GM20431 (cell line): ENCODE data around the gene CCDC85B.
"Not testable (repeated sequence)": the region's sequence is repeated elsewhere in the genome, so short reads cannot be mapped to it uniquely, and the experiment has no call there.

Source experiments
- in situ Hi-C: fragments of 300-500 bp; cut with MseI, MboI; formaldehyde crosslinking; loops from one replicate; pipeline ENCODE4 v1.15.0; 2020; ENCODE audit warnings: low sequenced_read_pairs; ENCODE audit not compliant: unreplicated experiment

The CCDC85B gene

DNA sequence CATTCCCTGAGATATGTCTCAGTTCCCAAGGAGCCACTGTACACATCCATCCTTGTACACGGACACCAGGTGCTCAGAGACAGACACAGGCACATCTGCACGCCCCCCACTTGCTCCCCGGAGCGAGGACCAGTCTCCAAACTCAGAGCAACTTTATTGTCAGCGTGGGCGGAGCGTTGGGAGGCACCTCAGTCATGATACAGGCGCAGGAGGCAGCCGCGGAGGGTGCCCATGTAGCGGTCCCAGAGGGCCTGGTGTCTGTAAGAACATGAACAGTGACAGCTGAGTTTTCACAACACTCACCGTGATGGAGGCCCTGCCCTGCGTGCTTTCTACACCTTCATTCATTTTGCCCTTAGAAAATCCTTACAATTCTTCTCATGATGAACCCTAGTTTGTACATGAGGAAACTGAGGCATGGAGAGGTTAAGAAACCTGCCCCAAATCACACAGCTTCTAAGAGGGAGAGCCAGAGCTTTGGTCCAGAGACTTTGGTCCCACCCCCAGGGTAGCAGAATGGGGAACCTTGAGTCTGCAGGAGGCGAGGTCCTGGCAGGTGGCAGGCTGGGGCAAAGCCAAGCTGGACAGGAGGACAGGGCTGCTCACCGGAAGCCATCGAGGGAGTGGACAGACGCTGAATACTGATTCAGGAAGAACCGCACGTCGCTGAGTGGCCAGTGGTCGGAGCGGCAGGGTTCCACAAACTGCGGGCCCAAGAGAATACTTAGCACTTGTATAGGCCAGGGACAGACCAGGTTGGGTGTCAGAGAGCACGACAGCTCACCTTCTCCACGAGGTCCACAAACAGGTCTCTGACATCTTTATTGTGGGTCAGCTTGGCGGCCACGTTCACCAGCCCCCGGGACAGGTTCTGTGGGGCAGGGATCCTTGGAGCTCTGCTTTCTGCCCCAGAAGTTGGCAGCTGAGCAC lies 6.4 kb upstream of the CCDC85B start:
- in situ Hi-C loops, result loop anchor here (5.0 kb wide), 1 partner anchor 103 kb away; no protein-coding TSS in a partner anchor

DNA sequence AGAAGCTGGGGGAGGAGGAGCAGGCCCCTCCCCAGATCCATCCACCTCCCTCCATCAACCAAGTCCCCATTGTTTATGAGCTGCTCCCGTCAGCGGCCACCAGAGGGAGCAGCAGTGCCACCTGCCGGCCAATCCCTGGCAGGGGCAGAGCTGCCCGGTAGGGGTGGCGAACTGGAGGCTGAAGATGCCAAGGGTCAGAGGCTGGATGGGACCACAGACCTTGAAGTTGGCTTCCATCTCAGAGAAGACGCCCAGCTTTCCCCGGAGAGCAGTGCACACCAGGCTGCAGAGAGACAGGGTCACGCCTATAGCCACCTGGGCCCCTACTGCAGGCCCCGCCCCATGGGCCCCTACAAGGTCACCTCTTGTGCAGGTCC lies 5.8 kb upstream of the CCDC85B start:
- in situ Hi-C loops, result loop anchor here (5.0 kb wide), 1 partner anchor 103 kb away; no protein-coding TSS in a partner anchor

DNA sequence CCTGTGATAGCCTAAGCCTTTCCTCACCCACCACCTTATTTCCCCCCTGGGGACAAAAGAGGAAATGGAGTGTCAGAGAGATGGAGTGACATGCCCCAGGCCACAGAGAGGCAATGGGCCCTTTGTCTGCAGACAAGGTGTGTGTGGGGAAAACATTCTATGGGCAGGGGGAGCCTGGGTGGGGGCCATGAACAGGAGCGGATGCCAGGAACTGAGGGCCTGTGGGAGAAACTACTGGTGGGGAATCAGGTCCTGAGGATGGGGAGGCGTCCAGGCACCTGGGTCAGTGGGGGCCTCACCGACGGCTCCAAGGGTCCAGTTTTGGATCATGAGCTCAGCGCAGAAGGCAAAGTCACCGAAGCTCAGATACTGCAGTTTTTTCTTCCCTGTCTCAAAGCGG lies 5.2 kb upstream of the CCDC85B start:
- in situ Hi-C loops, result no loop called here

DNA sequence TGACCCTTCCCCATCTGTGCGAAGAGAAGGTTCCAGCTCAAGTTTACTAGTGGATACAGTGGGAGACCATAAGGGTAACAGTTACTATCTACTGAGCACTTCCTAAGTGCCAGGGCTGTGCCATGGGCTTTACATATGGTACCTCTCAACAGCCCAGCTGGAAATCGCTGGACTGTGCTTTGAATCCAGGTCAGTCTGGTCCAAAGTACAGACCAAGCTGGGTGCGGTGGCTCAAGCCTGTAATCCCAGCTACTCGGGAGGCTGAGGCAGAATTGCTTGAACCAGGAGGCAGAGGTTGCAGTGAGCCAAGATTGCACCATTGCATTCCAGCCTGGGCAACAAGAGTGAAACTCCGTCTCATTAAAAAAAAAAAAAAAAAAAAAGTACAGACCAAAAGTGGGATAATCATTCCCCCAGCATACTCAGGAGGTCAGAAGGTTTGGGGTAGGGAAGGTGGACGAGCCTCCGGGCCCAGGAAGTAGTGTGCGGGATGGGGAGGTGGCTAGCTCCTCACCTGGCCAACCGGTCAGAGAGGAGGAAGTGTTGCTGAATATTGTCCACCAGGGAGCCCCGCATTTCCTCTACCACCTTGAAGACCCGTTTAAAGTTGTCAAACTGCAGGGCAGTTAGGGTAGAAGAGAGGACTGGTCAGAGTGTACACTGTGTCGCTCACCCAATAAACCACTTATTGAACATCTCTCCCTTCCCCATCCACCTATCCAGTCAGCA lies 4.5 kb upstream of the CCDC85B start:
- in situ Hi-C loops, result no loop called here

DNA sequence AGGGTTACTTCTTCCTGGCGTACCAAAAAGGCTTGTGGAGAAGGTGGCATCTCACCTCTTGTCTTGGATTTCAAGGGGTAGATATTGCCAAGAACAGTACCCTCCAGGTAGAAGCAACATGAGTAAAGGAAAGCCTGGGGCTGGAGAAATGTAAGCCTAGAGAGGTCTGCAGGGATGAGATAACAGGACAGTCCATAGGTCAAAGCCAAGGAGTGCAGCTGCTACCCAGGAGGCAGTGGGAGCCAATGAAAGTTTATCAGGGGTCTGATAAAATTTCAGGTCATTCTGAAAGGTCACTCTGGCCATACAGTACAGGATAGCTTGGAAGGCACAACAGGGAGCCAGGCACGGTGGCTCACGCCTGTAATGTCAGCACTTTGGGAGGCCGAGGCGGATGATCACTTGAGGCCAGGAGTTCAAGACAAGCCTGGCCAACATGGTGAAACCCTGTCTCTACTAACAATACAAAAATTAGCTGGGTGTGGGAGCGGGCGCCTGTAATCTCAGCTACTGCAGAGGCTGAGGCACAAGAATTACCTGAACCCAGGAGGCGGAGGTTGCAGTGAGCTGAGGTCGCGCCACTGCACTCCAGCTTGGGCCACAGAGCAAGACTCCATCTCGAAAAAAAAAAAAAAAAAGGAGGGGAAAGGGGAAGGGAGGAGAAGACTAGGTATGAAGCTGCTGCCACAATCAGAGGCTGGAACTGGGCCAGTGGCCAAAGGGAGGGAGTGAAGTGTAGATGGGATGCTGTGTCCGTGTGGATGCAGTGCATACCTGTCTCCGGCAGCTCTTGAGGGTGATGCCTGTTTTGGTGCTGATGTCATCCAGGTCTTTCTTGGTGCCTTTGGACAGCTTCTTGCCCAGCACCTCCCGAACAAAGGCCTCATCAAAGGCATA lies 3.4 kb upstream of the CCDC85B start:
- in situ Hi-C loops, result no loop called here

DNA sequence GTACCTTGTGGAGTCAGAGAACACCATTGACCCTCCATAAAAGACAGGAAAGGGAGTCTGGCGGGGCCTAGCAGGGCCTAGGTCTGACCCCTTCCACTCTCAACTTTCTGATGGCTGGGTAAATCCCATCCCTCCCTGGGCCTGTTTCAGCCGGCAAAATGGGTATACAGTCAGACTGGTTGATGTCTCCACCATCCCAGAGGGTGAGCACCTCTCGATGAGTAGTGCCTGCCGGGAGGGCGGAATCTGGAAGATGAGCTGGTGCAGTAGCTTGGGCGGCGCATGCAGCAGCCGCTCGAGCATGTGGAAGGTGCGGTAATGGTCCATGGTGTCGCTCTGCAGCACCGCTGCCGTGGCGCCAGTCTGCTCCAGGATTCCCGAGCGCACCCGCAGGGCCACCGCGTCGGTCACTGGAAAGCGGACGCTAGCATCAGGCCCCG lies 2.7 kb upstream of the CCDC85B start:
- in situ Hi-C loops, result no loop called here

DNA sequence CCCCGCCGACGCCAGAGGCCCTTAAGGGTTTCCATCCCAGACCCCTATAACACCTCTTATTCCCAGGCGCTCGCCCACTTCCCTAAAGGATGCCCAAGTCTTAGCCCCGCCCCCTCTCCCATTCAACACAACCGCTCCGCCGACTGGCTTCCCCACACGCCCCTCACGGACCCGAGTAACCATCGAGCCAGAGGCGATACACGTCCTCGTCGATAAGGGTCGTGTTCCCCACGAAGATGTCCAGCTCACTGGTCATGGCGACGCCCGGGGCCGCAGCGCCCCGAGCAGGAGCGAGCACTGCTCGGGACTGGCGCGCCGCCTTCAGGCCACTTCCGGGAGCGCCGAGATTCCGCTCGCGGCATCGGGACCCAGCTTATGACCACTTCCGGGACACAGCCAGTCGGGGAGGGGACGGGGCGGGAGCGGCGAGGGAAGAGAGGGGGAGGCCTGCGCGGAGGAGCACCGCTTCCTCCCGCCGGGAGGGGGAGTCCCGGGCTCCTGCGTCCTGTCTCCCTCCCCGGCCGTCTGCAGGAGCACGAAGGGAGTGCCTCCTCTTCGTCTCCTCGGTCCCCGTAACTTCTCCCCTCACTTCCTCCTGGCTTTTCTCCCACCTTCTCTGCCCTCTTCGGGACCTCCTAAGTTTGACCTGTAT lies 2.2 kb upstream of the CCDC85B start, which contains the start of gene FIBP:
Gene FIBP, minus strand, starts transcription at position 309 of the 652 bp plus-strand sequence. Its CDS starts 53 bp downstream, at position 256.
- in situ Hi-C loops, result no loop called here

DNA sequence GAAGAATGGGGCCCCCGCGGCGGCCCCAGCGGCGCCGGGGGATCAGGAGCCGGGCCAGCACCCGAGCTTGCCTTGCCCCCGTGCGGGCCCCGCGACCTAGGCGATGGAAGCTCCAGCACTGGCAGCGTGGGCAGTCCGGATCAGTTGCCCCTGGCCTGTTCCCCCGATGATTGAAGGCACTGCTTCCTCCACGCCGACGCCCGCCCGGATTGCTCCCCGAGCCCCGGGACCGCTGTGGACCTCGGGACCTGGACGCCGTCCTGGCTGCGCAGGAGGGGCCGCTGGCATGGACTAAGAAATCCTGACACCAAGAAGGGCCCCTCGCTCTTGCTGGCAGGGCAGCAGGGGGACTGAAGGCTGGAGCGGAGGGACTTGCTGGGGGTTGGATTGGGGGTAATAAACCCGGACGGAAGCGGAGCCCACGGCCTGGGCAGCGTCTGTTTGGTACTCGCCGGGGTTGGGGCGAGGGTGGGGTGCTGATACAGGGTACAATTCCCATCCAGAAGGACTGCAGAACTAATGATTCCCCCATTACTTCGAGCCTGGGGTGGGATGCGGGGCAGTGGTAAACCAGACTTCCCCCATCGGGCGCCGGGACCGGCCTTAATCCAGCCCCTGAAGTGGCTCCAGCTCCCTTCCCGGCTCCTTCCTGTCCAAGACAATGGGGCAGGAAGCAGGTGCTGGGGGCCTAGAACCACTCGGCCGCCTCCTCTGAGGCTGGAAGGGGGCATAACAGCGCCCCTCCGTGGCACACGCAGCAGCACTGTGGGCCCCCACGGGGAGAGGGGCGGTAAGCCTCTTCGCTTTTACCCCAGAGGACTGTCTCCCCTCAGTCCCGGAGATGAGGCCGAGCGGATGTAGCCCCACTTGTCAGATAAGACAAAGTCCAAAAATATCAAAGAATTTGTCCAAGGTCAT lies 1.0 kb downstream of the CCDC85B start:
- in situ Hi-C loops, result no loop called here

DNA sequence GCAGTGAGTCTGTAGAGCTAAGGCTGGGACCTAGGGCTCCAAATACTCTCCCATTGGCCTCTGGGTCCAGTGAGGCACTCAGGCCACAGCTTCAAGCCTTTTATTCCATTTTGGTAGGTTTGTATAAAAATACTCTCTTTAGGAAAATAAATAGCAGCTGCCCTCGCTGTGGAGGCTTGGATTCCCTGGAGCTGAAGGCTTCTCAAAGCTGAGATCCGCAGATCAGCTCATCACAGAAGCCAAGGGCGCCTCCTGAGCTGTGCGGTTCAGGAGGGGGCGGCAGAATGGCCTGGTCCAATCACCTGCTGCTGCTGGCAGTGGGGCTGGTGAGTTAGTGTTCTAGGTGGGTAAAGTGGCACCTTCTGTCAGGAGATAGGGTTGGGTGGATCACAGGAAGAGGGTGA lies 1.7 kb downstream of the CCDC85B start:
- in situ Hi-C loops, result not testable (repeated sequence)

DNA sequence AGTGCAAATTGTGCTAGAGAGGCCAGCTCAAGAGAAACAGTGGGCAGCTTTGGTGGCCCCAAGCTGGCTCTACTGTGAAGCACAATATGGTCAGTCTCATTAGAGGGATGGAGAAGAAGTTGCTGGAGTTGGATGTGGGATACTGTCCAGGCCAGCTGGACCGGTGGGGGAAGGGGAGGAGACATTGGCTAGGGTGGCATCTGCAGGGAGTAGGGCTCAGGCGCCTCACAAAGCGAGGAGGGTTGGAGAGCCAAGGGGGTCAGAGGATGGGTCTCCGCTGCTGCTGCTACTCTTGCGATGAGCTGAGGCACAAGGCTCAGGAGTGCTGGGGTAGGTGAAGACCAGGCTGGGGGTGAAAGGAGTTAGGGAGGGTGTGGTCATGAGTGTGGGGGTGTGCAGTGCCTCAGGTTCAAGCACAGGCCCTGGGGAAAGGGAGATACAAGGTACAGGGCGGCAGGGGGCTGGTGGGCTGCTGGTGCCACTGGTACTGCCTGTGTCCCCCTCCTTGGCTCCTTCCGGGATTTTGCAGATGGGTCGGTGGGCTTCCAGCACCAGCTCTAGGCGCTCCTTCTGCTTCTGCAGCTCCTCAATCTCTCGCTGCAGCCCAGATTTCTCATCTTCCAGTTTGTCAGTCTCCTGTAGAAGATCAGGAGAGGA lies 2.3 kb downstream of the CCDC85B start:
- in situ Hi-C loops, result no loop called here

DNA sequence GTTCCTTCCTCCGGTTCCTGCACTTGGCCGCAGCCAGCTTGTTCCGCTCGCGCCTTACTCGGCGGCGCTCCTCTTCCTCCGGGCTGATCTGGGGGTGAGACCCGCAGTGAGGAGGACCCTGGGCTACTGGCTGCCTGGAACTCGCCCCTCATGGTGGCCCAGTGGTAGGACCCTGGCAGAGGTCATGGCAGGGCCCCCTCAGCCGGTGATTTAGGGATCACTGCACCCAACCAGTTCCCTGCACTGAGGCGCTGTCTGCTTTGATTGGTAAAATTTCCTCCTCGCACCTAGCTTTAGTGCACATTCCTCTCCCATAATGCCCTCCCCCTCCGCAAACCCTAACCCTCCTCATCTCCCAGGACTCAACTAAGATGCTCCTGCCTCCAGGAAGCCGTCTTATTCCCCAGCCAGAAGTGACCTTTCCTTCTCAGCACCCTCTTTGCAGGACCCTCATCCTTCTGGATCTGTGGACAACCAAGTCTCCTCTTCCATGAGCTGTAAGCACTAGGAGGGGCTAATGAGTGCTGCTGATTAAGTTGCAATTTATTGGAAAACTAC lies 3.6 kb downstream of the CCDC85B start:
- in situ Hi-C loops, result no loop called here

DNA sequence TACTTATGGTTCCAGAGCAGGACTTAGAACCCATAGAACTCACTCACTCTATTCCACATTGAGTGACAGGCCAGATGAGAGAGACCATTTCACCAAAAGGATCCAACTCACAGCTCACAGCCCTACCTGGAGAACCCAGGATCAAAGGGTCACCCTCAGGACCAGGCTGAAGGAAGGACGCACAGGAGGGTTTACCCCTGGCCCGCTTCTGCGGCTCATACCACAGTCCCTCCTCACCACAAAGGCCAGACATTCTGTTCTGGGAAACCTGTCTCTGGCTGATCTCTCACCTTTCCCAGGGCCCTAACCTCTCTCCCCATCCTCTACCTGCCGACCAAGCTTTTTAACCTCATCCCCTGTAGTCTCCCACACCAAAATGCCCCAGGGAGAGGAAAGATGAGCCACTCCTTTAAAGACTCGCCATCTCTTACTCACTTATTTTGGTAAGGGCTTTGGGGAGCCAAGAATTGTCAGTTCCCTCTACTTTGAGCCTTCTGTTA lies 5.1 kb downstream of the CCDC85B start:
- in situ Hi-C loops, result no loop called here

DNA sequence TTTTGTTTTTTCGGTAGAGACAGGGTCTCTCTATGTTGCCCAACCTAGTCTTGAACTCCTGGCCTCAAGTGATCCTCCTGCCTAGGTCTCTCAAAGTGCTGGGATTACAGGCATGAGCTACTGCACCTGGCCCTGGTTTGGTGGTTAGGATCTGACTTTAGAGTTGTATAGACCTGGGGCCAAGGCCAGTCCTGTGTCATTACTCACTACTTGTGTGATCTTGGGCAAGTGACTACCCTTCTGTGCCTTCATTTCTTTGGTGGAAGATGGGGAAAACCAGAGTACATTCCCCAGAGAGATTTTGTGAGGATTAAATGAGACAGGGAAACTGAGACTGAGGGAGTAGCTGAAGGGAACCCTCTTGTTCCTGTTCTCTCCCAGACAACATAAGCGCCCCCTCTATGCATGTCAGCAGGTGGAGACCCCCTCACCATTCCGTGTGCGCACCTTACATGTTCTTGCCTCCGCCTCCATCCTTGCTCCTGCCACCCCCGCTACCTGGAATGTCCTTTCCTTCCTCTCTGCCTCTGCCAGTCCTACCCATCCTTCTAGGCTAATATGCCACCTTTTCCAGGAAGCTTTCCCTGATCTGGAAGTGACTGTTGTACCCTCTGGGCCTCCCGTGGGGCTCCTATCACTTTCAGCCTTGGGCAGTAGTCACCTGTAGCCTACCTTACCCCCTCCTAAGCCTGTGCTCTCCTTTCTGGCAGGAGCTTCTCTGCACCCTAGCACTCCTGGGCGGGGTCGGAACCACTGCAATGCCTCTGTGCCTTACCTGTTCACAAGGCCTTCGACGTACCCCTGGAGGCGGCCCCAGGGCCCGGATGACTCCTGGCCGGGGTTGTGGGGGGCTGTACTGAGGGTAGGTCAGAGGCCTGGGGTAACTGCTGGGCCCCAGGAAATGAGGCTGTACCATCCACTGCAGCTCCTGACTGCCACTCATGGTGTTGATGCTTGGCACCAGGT lies 5.8 kb downstream of the CCDC85B start:
- in situ Hi-C loops, result no loop called here

DNA sequence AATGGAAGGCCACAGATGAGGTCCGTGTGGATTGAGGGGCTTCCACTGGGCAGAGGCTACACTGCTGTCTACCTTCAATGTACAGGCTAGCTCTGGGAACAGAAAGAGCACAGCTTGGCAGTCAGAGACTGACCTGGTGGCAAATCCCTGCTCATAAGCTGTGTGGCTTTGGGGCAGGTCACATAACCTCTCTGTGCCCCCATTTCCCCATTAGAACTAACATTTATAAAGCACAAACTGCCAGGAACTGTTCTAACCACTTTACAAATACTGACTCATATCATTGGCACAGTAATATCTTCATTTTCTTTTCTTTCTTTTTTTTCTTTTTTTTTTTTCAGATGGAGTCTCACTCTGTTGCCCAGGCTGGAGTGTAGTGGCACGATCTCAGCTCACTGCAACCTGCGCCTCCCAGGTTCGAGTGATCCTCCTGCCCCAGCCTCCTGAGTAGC lies 6.6 kb downstream of the CCDC85B start:
- in situ Hi-C loops, result no loop called here

DNA sequence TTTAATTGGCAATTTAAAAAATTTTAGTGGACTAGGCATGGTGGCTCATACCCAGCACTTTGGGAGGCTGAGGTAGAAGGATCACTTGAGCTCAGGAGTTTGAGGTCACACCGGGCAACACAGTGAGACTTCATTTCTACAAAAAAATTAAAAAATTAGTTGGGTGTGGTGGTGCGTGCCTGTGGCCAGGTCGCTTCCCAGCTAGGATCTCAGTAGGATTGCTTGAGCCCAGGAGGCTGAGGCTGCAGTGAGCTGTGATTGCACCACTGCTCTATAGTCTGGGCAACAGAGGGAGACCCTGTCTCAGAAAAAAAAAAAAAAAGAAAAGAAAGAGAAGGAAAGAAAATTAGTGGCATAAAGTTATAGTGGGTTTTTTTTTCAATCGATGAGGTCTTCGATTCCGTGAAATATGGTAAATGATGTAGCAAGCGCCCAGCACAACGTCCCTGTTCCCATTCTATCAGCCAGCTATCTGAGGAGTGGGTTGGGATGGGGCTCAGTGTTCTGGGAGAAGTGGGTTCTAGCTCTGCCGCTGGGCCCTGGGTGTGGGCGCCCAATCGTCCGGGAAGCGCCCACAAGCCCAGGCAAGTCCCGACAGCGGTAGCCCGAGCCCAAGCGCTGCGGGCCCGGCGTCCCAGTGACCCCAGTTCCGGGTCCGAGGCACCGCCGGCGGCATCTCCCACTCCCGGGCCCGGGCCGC lies 8.3 kb downstream of the CCDC85B start:
- in situ Hi-C loops, result no loop called here
